B cell (primary cell): ENCODE results near the gene NRN1L. TPM values are rescaled to one million over a fixed set of nuclear protein-coding genes. Genes with fewer than 3 reads are reported as not detected.
A peak's percentile ranks its signal among the peaks of the same experiment; 100 is the strongest.

Experiments used
- ATAC-seq: fragments of 200-7000 bp; cut with Tn5 transposase; one replicate; pipeline ENCODE4 v1.10.0; 2021; ENCODE audit warnings: low read depth, mild to moderate bottlenecking, moderate number of reproducible peaks, moderate library complexity
- CTCF ChIA-PET: fragments of 350-600 bp; sonication (Branson Sonifier 250); formaldehyde crosslinking; loops from one replicate; lab custom pipeline; 2021; ENCODE audit warnings: antibody characterized with exemption, inconsistent platforms; lab: Charles Lee
- POLR2A ChIA-PET: fragments of 350-600 bp; sonication (Branson Sonifier 250); formaldehyde crosslinking; loops from one replicate; lab custom pipeline; 2021; ENCODE audit warnings: antibody characterized with exemption; lab: Charles Lee
- DNase-seq: peaks from one replicate; pipeline ENCODE4 v3.0.0; 2013
- H2AFZ ChIP-seq: 2 replicates; pipeline ENCODE4 v1.6.1; 2012; ENCODE audit warnings: mild to moderate bottlenecking, low read depth, low read length; ENCODE audit not compliant: insufficient read depth, poor library complexity, severe bottlenecking
- H3K27ac ChIP-seq, 2 donors: 1 replicate in 1 of 2; 2 replicates in 1 of 2; pipeline ENCODE4 v1.5.1; 2012 to 2013; ENCODE audit warnings: low read length in 2 of 2, mild to moderate bottlenecking in 2 of 2, moderate library complexity in 1 of 2
- H3K27me3 ChIP-seq, 4 experiments: fragments of 200-600 bp in 1 of 4; sonication (generic) in 1 of 4; replicated peaks in 1 of 4; 1 replicate in 2 of 4; 2 replicates in 2 of 4; pipeline versions ENCODE4 v1.6.1 to v1.7.0; 2013 to 2016; ENCODE audit warnings: low read length in 3 of 4, mild to moderate bottlenecking in 2 of 4, mixed read lengths in 1 of 4, moderate library complexity in 1 of 4; ENCODE audit not compliant: insufficient read depth in 4 of 4, control insufficient read depth in 3 of 4; ENCODE audit errors: control extremely low read depth in 1 of 4
- H3K36me3 ChIP-seq, 2 experiments: replicated peaks in 1 of 2; 1 replicate in 1 of 2; 2 replicates in 1 of 2; pipeline versions ENCODE4 v1.6.1 to v1.7.1; 2013; ENCODE audit warnings: low read length in 1 of 2; ENCODE audit not compliant: insufficient read depth in 2 of 2, control insufficient read depth in 1 of 2; ENCODE audit errors: control extremely low read depth in 1 of 2, extremely low read depth in 1 of 2
- H3K4me1 ChIP-seq, 2 donors: fragments of 200-600 bp in 1 of 2; sonication (generic) in 1 of 2; 1 replicate in 1 of 2; 2 replicates in 1 of 2; pipeline versions ENCODE4 v1.5.1 to v1.6.1; 2013 to 2017; ENCODE audit warnings: low read length in 2 of 2; ENCODE audit not compliant: control insufficient read depth in 2 of 2, insufficient read depth in 2 of 2
- H3K4me2 ChIP-seq: replicated peaks from 2 replicates; pipeline ENCODE3; 2012; ENCODE audit warnings: mild to moderate bottlenecking, low read depth, low read length; ENCODE audit not compliant: poor library complexity, severe bottlenecking
- H3K4me3 ChIP-seq, 5 experiments: fragments of 200-600 bp in 1 of 5; sonication (generic) in 1 of 5; 1 replicate in 3 of 5; 2 replicates in 2 of 5; pipeline versions ENCODE4 v1.5.1 to v1.7.0; 2011 to 2016; ENCODE audit warnings: low read length in 4 of 5, mild to moderate bottlenecking in 4 of 5, low read depth in 2 of 5, control low read depth in 1 of 5, moderate library complexity in 1 of 5; ENCODE audit not compliant: insufficient read depth in 1 of 5; ENCODE audit errors: control extremely low read depth in 1 of 5, extremely low read depth in 1 of 5
- H3K79me2 ChIP-seq: fragments of 200-600 bp; sonication (generic); one replicate; pipeline ENCODE4 v1.6.0; 2016; ENCODE audit warnings: low read length; ENCODE audit not compliant: control insufficient read depth, insufficient read depth
- H3K9ac ChIP-seq: fragments of 200-600 bp; sonication (generic); 2 replicates; pipeline ENCODE4 v1.6.1; 2017; ENCODE audit warnings: mild to moderate bottlenecking, low read length, moderate library complexity
- H3K9me3 ChIP-seq, 3 donors: one replicate each; pipeline versions ENCODE4 v1.6.1 to v1.7.1; 2013; ENCODE audit warnings: low read length in 2 of 3; ENCODE audit not compliant: control insufficient read depth in 2 of 3, insufficient read depth in 1 of 3; ENCODE audit errors: control extremely low read depth in 1 of 3
- H4K20me1 ChIP-seq: 2 replicates; pipeline ENCODE4 v1.6.0; 2012; ENCODE audit warnings: mild to moderate bottlenecking, low read length; ENCODE audit not compliant: insufficient read depth, control insufficient read depth, poor library complexity, severe bottlenecking
- H3K27ac Mint-ChIP-seq: one replicate; pipeline ENCODE4 v1.8.0; 2021; ENCODE audit warnings: mixed read lengths
- H3K27me3 Mint-ChIP-seq: one replicate; pipeline ENCODE4 v1.8.0; 2021; ENCODE audit warnings: mixed read lengths
- H3K4me1 Mint-ChIP-seq: one replicate; pipeline ENCODE4 v1.8.0; 2021; ENCODE audit warnings: mixed read lengths
- H3K4me3 Mint-ChIP-seq: one replicate; pipeline ENCODE4 v1.8.0; 2021; ENCODE audit warnings: mixed read lengths
- H3K9me3 Mint-ChIP-seq: one replicate; pipeline ENCODE4 v1.8.0; 2022; ENCODE audit warnings: mixed read lengths; ENCODE audit not compliant: insufficient read depth
- CTCF ChIP-seq: fragments of 200-600 bp; IDR thresholded peaks from one replicate; pipeline ENCODE4 v1.8.0; 2022; ENCODE audit warnings: antibody characterized with exemption, mild to moderate bottlenecking
- EZH2 ChIP-seq: IDR thresholded peaks from 2 replicates; pipeline ENCODE4 v1.6.1; 2012; ENCODE audit warnings: borderline replicate concordance, low read depth, mild to moderate bottlenecking, moderate library complexity, low read length; ENCODE audit not compliant: insufficient read depth, poor library complexity, severe bottlenecking
- WGBS: methylation state at CpG from one replicate; pipeline ENCODE4 v1.1.5; 2013; ENCODE audit warnings: missing lambda C conversion rate; ENCODE audit not compliant: insufficient coverage; 5-methylcytosine and 5-hydroxymethylcytosine counted together
- intact Hi-C: fragments of 100-400 bp; cut with micrococcal nuclease; formaldehyde crosslinking; loops from one replicate; pipeline ENCODE4 v1.10.0; 2022
- polyA plus RNA-seq: library from polyadenylated mRNA; depleted of rRNA; stranded (reverse); fragments of >200 nt; gene quantifications from 2 replicates; pipeline ENCODE4 v1.2.3, GENCODE V29; 2012
- total RNA-seq, 2 donors: library from RNA; stranded (reverse); fragments of 120-200 nt in 1 of 2; gene quantifications; 1 replicate in 1 of 2; 2 replicates in 1 of 2; pipeline versions ENCODE4 v1.2.3 to v1.2.4, GENCODE V29; 2013 to 2022

NRN1L gene
- total and polyA plus RNA-seq, 2 donors (not counting 1 experiment from before 2014, with no cell fraction given) = 2.1 to 4.1 TPM

GRCh38 chr16:67930678-67931211, 46.1 kb downstream of the NRN1L start:
- H3K4me1 ChIP-seq = peaks cover 13 to 23% of the 10 kb centered on the region in 2 donors
- peaks cover 59% of the 10 kb centered on the region for H4K20me1 ChIP-seq
- POLR2A ChIA-PET = interaction anchor here (0.5 to 0.6 kb wide), 2 partner anchors 159 to 262 kb away, joined by 3 to 5 read pairs; no protein-coding TSS in a partner anchor
- Mint-ChIP-seq H3K4me3 (no peak overlapping the region), H3K27me3 (no peaks in the 10 kb centered on the region), H3K9me3 (no peaks in the 10 kb centered on the region), H3K4me1 (peaks cover 28% of the 10 kb centered on the region), H3K27ac (no peak overlapping the region)
- TF ChIP-seq EZH2 = no peak
- TF ChIP-seq CTCF = no peak
- H3K9ac ChIP-seq = no peak overlapping the region
- DNase-seq = no peak
- H3K27ac ChIP-seq = no peak overlapping the region
- H3K4me3 ChIP-seq = no peak overlapping the region
- H3K36me3 ChIP-seq = peaks cover 7 to 63% of the 10 kb centered on the region in 2 experiments
- intact Hi-C loops = no loop called here
- H3K79me2 ChIP-seq = peaks cover 35% of the 10 kb centered on the region
- H3K9me3 ChIP-seq = no peaks in the 10 kb centered on the region
- no peak for ATAC-seq
- WGBS = 97% methylated on average over 17 of the region's 17 CpGs
- CTCF ChIA-PET = interaction anchor here (1.0 to 3.6 kb wide), 2 partner anchors 47 to 54 kb away, joined by 4 to 30 read pairs; partner anchors contain the start of gene NRN1L
- H3K4me2 ChIP-seq = no peak overlapping the region
- H3K27me3 ChIP-seq = no peaks in the 10 kb centered on the region
- no peak overlapping the region for H2AFZ ChIP-seq

- Histone ChIP-seq H4K20me1 (peaks cover 57% of the 10 kb centered on the region), H3K36me3 (peaks cover 7 to 63% of the 10 kb centered on the region in 2 experiments)
- intact Hi-C loops = no loop called here
Observed at GRCh38 chr16:67931712-67932461, 47.2 kb downstream of the NRN1L start, which contains the start of gene CTRL. TSS of gene CTRL (minus strand) at chr16:67931862. CDS start at chr16:67931852, 10 bp downstream.

More at GRCh38 chr16:67931712-67932461, 47.2 kb downstream of the NRN1L start, which contains the start of gene CTRL:
- whole genome bisulfite sequencing = 95% methylated on average over 11 of the region's 15 CpGs
- DNase-seq (no peak), ATAC-seq (no peak)
- no peak within 1 kb of the TSS for H3K27ac ChIP-seq
- TF ChIP-seq EZH2 (no peak), CTCF (no peak)
- H3K27me3 ChIP-seq = no peaks in the 10 kb centered on the region
- no peak within 1 kb of the TSS for H3K9ac ChIP-seq
- POLR2A ChIA-PET = no interaction called here
- no peak within 1 kb of the TSS for H3K4me3 Mint-ChIP-seq
- peaks cover 22% of the 10 kb centered on the region for H3K4me1 Mint-ChIP-seq
- H3K4me3 ChIP-seq = no peak within 1 kb of the TSS
- no peak within 1 kb of the TSS for H3K4me2 ChIP-seq
- no peaks in the 10 kb centered on the region for H3K9me3 ChIP-seq
- H3K9me3 Mint-ChIP-seq = no peaks in the 10 kb centered on the region
- peaks cover 41% of the 10 kb centered on the region for H3K79me2 ChIP-seq
- no peak within 1 kb of the TSS for H2AFZ ChIP-seq
- peaks cover 8 to 18% of the 10 kb centered on the region in 2 donors for H3K4me1 ChIP-seq
- H3K27me3 Mint-ChIP-seq = no peaks in the 10 kb centered on the region
- CTCF ChIA-PET = interaction anchor here (0.8 to 6.4 kb wide), 4 partner anchors 48 to 259 kb away, joined by 3 to 21 read pairs (median 3); partner anchors contain the start of gene NRN1L
- H3K27ac Mint-ChIP-seq = peak within 1 kb of the TSS; percentile 37
